Activated CD4-positive, alpha-beta memory T cell treated with anti-CD3 and anti-CD28 coated beads, Interleukin-2, amount 10 ng/mL, durations not matched to agents 7 days and 5 days (primary cell): ENCODE results near the gene CSNK2B. TPM values are rescaled to one million over a fixed set of nuclear protein-coding genes. Genes with fewer than 3 reads are reported as not detected.
"Not testable (repeated sequence)": the region's sequence is repeated elsewhere in the genome, so short reads cannot be mapped to it uniquely, and the experiment has no call there.

Source experiments
- CTCF ChIA-PET: fragments of 350-600 bp; sonication (Branson Sonifier 250); formaldehyde crosslinking; loops from one replicate; lab custom pipeline; 2021; ENCODE audit warnings: antibody characterized with exemption, inconsistent platforms; lab: Charles Lee
- POLR2A ChIA-PET: fragments of 350-600 bp; sonication (Branson Sonifier 250); formaldehyde crosslinking; loops from one replicate; lab custom pipeline; 2021; ENCODE audit warnings: antibody characterized with exemption; lab: Charles Lee
- DNase-seq: peaks from one replicate; pipeline ENCODE4 v3.0.0-alpha.2; 2020
- H3K27ac Mint-ChIP-seq: one replicate; pipeline ENCODE4 v1.8.0; 2021; ENCODE audit warnings: mild to moderate bottlenecking, mixed read lengths
- H3K27me3 Mint-ChIP-seq: one replicate; pipeline ENCODE4 v1.8.0; 2021; ENCODE audit warnings: mixed read lengths
- H3K36me3 Mint-ChIP-seq: one replicate; pipeline ENCODE4 v1.8.0; 2021; ENCODE audit warnings: low read depth, mixed read lengths
- H3K4me1 Mint-ChIP-seq: one replicate; pipeline ENCODE4 v1.8.0; 2021; ENCODE audit warnings: mixed read lengths
- H3K4me3 Mint-ChIP-seq: one replicate; pipeline ENCODE4 v1.8.0; 2021; ENCODE audit warnings: mild to moderate bottlenecking, mixed read lengths
- H3K9me3 Mint-ChIP-seq: one replicate; pipeline ENCODE4 v1.8.0; 2021; ENCODE audit warnings: mixed read lengths
- total RNA-seq, 2 experiments: library from RNA; stranded (reverse); gene quantifications; one replicate each; pipeline ENCODE4 v1.2.3, GENCODE V29; 2021

Gene CSNK2B
- total RNA-seq, 2 experiments from 2014 or later: 199 to 212 TPM

DNA sequence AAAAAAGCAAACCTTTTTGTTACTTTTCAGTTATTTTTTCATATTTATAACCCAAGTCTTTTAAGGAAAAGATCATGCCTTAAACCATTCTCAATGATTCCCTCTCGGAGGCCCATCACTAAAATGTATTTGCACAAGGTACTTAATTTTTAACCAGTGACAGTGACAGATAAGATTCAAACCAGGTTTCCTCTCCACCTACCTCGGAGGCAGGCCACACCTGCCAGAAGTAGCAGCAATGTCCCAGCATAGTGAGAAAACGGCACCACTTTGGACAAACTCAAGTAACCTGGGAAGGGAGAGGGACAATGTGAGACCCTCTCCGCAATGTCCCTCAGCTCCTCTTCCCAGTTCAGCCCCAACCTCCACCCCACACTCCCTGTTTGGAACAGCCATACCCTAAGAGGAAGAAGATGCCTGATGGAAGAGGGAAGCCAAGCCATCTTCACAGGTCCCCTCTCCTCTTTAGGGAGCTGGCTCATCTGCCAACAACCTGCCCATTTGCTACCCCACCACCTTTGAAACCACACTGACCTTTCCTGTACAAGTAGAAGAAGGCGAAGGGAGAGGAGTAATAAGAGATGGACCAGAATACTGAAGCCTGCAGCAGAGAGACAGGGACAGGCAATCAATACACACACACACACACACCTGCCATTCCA is 35.0 kb downstream of the CSNK2B start:
- peaks cover 30% of the 10 kb centered on the region for H3K36me3 Mint-ChIP-seq

DNA sequence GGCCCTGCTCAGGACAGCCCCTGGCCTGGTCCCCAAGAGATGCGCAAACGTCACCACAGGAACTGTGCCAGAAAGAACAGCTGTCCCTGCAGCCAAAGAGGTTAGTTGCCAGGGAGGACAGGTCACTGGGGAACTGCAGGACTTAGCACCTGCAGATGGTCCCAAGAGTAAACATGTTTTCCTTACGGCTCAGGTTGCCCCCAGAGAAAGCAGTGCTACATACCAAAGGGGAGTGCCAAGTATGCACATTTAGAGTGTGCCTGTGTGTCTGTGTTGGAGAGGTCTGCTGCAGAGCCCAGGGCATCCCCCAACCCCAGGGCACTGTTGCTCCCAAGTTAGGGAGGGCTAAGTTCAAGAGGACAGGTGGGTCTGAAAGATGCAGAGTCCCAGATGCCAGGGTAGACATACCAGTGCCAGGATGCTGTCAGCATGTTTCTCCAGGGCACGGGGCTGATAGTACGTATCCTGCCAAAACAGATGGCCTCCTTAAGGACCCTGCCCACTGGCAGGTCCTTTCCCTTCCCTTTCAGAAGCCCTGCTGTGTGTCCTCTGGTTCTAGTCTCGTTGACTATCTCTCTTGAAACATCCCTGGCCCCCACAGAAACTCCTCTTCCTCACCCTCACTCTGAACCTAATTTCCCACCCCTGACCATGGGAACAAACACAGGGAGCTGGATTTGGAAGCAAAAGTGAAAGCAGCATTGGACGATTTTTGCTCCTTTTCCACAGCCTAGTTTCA is 36.0 kb downstream of the CSNK2B start:
- Mint-ChIP-seq H3K27ac (peak overlapping the region; percentile 95), H3K27me3 (no peaks in the 10 kb centered on the region), H3K9me3 (no peaks in the 10 kb centered on the region), H3K4me1 (peaks cover 42% of the 10 kb centered on the region), H3K36me3 (peaks cover 25% of the 10 kb centered on the region), H3K4me3 (peak overlapping the region; percentile 98)
- POLR2A ChIA-PET: interaction anchor here (0.7 to 3.7 kb wide), 13 partner anchors 10 to 196 kb away, joined by 3 to 73 read pairs (median 7); partner anchors contain the start of genes BAG6, C6orf47, CLIC1 and CSNK2B
- no peak for DNase-seq
- CTCF ChIA-PET: interaction anchor here (0.6 to 2.6 kb wide), 3 partner anchors 37 to 128 kb away, joined by 3 to 18 read pairs (median 4); partner anchors contain the start of gene MSH5

More for the DNA sequence above, 35.0 kb downstream of the CSNK2B start:
- Mint-ChIP-seq H3K9me3 (no peaks in the 10 kb centered on the region), H3K4me3 (peak overlapping the region; percentile 98), H3K27ac (peak overlapping the region; percentile 12), H3K4me1 (peaks cover 43% of the 10 kb centered on the region), H3K27me3 (no peaks in the 10 kb centered on the region)
- POLR2A ChIA-PET: interaction anchor here (1.2 kb wide), 1 partner anchor 17 kb away, joined by 3 read pairs; no protein-coding TSS in a partner anchor
- DNase-seq: no peak
- CTCF ChIA-PET: interaction anchor here (0.8 kb wide), 1 partner anchor 69 kb away, joined by 3 read pairs; no protein-coding TSS in a partner anchor

DNA sequence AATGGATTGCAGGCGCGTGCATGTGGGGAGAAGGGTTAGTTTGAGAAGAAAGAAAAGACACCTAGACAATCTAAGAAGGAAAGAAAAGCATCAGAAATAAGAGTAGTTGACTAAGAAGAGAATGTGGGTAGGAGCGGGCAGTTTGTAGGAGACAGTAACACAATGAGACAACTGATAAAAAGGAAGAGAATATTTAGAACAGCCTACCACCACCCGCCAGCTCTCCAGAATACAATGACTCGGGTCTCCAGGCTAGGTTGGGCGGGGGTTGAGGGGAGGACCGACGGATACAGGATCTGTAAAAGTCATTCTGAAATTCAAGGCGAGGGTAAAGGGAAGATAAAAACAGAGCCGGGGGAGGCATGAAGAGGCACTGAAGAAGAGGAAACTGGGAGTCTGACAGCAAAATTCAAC is 36.5 kb downstream of the CSNK2B start:
- peaks cover 19% of the 10 kb centered on the region for H3K36me3 Mint-ChIP-seq
- ChIA-PET CTCF (interaction anchor here (0.6 to 2.6 kb wide), 4 partner anchors 36 to 128 kb away, joined by 3 to 18 read pairs (median 6); partner anchors contain the start of gene MSH5), POLR2A (interaction anchor here (0.7 to 3.7 kb wide), 20 partner anchors 9 to 196 kb away, joined by 3 to 73 read pairs (median 4); partner anchors contain the start of genes BAG6, C6orf47, CLIC1 and CSNK2B)
- H3K27me3 Mint-ChIP-seq: no peaks in the 10 kb centered on the region
- no peaks in the 10 kb centered on the region for H3K9me3 Mint-ChIP-seq
- peaks cover 38% of the 10 kb centered on the region for H3K4me1 Mint-ChIP-seq
- DNase-seq: no peak
- peak overlapping the region; percentile 98 for H3K4me3 Mint-ChIP-seq
- peak overlapping the region; percentile 95 for H3K27ac Mint-ChIP-seq

DNA sequence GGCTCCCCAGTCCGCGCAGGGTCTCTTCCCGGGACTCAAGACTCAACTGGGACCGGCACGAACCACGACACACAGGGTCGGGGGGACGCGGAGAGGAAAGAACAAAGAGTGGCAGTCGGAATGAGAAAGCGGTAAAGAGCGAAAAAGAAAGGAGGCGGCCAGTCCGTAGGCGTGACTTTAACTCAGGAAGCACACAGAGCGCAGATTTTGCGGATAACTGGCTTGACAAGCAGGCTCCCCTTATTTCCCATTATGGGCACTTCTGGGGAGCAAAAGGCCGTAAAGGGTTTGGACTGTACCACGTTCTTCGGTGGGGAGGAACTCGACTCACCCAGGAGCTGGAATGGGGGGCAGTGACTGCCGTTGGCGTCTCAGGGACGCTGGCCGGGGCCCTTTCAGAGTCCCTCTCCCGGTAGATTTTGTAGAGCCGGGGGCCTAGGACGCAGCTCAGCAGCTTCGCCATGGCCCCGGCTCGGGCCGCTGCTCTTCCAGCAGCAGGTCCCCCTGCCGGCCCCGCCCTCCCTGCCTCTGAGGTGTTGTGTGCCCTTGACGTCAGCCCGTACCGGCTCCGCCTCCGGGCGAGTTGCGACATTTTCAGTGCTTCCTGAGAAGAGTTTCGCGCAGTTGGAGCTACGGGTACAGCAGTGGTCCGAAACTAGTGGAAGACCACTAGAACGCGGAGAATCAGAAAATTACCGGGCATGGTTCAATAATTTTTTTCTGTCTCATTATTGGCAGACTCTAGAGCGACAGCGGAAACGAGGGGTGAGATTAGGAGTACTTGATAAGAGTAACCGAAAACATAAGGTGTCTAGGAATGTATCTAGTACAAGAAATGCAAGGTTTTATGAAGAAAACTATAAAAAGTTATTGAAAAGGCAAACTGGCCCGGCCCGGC is 37.2 kb downstream of the CSNK2B start, which contains the start of gene ABHD16A:
ABHD16A (minus strand) TSS at position 506 of the 898 bp plus-strand sequence; CDS start at position 463, 43 bp downstream.
- ChIA-PET POLR2A (interaction anchor here (0.7 to 3.7 kb wide), 25 partner anchors 8 to 195 kb away, joined by 3 to 73 read pairs (median 4); partner anchors contain the start of genes BAG6, C6orf47, CLIC1 and CSNK2B), CTCF (interaction anchor here (0.6 to 2.6 kb wide), 11 partner anchors 9 to 249 kb away, joined by 3 to 18 read pairs (median 3); partner anchors contain the start of genes C6orf47, EHMT2 and MSH5)
- H3K9me3 Mint-ChIP-seq: no peaks in the 10 kb centered on the region
- peak within 1 kb of the TSS; percentile 95 for H3K27ac Mint-ChIP-seq
- peaks cover 32% of the 10 kb centered on the region for H3K4me1 Mint-ChIP-seq
- no peaks in the 10 kb centered on the region for H3K27me3 Mint-ChIP-seq
- H3K36me3 Mint-ChIP-seq: peaks cover 14% of the 10 kb centered on the region
- peak within 1 kb of the TSS; percentile 98 for H3K4me3 Mint-ChIP-seq
- DNase-seq: peak; percentile 98

DNA sequence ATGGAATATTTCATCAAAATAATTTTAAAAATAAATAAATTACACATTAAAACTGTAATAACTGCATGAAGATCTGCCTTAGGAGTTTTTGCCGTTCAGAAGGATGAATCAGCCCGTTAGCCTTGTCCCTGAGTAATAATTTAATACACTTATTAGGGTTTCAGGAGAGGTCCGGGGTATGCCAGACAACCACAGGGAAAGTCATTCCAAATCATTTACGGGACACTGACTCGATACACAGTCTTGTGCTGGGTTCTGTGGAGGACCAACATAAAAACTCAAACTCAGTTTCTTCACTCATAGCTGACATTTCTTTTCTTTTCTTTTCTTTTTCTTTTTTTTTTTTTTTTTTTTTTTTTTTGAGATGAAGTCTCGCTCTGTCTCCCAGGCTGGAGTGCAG is 40.1 kb downstream of the CSNK2B start:
- ChIA-PET POLR2A (no interaction called here), CTCF (interaction anchor here (1.4 kb wide), 1 partner anchor 32 kb away, joined by 3 read pairs; no protein-coding TSS in a partner anchor)
- Mint-ChIP-seq H3K9me3 (no peaks in the 10 kb centered on the region), H3K27me3 (no peaks in the 10 kb centered on the region), H3K4me1 (peaks cover 29% of the 10 kb centered on the region), H3K4me3 (no peak overlapping the region), H3K36me3 (peaks cover 4% of the 10 kb centered on the region), H3K27ac (no peak overlapping the region)
- DNase-seq: no peak

DNA sequence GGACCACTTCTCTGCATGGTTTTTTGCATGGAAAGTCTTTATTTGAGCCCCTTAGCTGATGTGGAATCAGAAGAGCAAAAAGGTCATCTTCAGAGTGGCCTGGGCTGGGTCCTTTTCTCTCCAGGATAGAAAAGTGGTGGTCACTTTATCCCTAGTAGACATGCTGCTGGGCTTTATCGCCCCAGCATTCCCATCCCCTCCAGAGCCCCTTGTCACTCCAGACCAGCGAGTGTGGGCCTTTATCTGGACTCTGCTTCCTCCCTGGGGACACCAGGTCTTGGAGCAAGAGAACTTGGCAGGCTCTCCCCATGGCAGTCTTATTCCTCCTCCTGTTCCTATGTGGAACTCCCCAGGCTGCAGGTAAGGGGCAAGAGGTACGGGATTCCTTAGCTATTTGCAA is 40.7 kb downstream of the CSNK2B start, which contains the start of gene LY6G6F:
LY6G6F (plus strand) TSS at position 268 of the 400 bp plus-strand sequence; CDS start at position 309, 41 bp downstream.
- ChIA-PET CTCF (interaction anchor here (1.4 kb wide), 1 partner anchor 32 kb away, joined by 3 read pairs; no protein-coding TSS in a partner anchor), POLR2A (interaction anchor here (0.6 kb wide), 1 partner anchor 121 kb away, joined by 3 read pairs; the partner anchor contains the start of gene HSPA1B)
- Mint-ChIP-seq H3K27me3 (no peaks in the 10 kb centered on the region), H3K4me1 (peaks cover 29% of the 10 kb centered on the region), H3K36me3 (no peaks in the 10 kb centered on the region), H3K27ac (no peak within 1 kb of the TSS), H3K4me3 (no peak within 1 kb of the TSS), H3K9me3 (no peaks in the 10 kb centered on the region)
- DNase-seq: no peak

DNA sequence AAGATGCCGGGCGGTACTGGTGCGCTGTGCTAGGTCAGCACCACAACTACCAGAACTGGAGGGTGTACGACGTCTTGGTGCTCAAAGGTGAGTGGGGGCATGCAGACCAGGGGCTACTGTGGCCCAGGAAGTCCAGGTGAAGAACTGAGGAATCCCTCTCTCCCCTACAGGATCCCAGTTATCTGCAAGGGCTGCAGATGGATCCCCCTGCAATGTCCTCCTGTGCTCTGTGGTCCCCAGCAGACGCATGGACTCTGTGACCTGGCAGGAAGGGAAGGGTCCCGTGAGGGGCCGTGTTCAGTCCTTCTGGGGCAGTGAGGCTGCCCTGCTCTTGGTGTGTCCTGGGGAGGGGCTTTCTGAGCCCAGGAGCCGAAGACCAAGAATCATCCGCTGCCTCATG is 41.8 kb downstream of the CSNK2B start:
- no peaks in the 10 kb centered on the region for H3K36me3 Mint-ChIP-seq
- H3K4me3 Mint-ChIP-seq: no peak overlapping the region
- H3K9me3 Mint-ChIP-seq: no peaks in the 10 kb centered on the region
- H3K27ac Mint-ChIP-seq: no peak overlapping the region
- H3K27me3 Mint-ChIP-seq: peaks cover 2% of the 10 kb centered on the region
- H3K4me1 Mint-ChIP-seq: peaks cover 33% of the 10 kb centered on the region
- ChIA-PET CTCF (no interaction called here), POLR2A (no interaction called here)
- no peak for DNase-seq

DNA sequence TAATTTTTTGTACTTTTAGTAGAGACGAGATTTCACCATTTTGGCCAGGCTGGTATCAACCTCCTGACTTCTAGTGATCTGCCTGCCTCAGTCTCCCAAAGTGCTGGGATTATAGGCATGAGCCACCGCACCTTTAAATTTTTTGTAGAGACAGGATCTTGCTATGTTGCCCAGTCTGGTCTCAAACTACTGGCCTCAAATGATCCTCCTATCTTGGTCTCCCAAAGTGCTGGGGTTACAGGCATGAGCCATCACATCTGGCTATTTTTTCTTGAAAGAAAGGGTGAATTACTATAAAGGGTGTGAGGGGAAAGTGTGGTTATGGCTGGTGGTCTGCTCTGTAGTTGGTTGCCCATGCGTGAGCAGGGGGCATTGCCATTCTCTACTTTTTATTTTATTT is 42.3 kb downstream of the CSNK2B start:
- Mint-ChIP-seq H3K36me3 (no peaks in the 10 kb centered on the region), H3K27ac (no peak overlapping the region), H3K27me3 (peaks cover 6% of the 10 kb centered on the region), H3K9me3 (no peaks in the 10 kb centered on the region), H3K4me1 (peaks cover 32% of the 10 kb centered on the region), H3K4me3 (no peak overlapping the region)
- no peak for DNase-seq
- POLR2A ChIA-PET: no interaction called here
- CTCF ChIA-PET: no interaction called here

DNA sequence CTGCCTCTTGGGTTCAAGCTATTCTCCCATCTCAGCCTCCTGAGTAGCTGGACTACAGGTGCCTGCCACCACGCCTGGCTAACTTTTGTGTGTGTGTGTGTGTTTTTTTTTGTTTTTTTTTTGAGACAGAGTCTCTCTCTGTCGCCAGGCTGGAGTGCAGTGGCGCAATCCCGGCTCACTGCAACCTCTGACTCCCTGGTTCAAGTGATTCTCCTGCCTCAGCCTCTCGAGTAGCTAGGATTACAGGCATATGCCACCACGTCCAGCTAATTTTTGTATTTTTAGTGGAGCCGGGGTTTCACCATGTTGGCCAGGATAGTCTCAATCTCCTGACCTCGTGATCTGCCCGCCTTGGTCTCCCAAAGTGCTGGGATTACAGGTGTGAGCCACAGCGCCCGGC is 43.3 kb downstream of the CSNK2B start:
- H3K27me3 Mint-ChIP-seq, POLR2A ChIA-PET, H3K27ac Mint-ChIP-seq, H3K4me3 Mint-ChIP-seq, H3K9me3 Mint-ChIP-seq, DNase-seq, H3K36me3 Mint-ChIP-seq: not testable (repeated sequence)
- CTCF ChIA-PET: interaction anchor here (0.7 kb wide), 1 partner anchor 1159 kb away, joined by 3 read pairs; no protein-coding TSS in a partner anchor
- peaks cover 26% of the 10 kb centered on the region for H3K4me1 Mint-ChIP-seq

DNA sequence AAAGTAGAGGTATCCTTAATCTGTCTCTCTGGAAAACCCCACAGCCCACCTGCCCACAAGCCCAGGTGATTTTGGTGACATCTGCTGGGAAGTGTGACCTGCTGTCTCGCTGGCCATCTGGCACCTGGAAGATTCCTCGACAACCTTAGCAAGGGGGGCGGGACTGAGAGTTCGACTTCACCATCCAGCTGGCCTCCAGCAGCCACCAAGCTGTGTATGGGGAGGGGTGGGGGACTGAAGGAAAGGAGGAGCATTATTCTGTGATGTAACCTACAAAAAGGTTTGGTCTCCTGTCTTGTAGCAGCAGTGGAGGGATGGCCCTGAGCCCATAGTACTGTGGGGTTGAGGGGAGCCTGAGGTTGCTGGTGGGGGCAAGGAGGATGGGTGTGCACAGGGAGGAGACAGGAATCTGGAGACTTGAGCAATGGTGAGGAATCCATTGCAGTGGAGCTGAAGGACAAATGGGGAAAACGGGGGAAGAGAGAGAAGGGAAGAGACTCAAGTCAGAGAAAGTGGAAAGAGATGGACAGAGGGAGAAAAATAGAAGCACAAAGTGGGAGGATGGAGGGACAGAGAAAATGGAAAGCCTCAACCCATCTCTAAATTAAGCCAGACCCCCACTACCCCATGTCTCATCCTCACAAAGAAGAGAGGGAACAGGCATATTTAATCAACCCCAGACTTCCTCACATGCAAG is 44.8 kb downstream of the CSNK2B start:
- no peaks in the 10 kb centered on the region for H3K9me3 Mint-ChIP-seq
- peaks cover 26% of the 10 kb centered on the region for H3K4me1 Mint-ChIP-seq
- no peak for DNase-seq
- POLR2A ChIA-PET: interaction anchor here (0.6 to 2.7 kb wide), 12 partner anchors 8 to 128 kb away, joined by 3 to 9 read pairs (median 3); partner anchors contain the start of genes ABHD16A, CLIC1 and MSH5
- peaks cover 13% of the 10 kb centered on the region for H3K27me3 Mint-ChIP-seq
- CTCF ChIA-PET: interaction anchor here (1.0 to 1.6 kb wide), 3 partner anchors 21 to 241 kb away, joined by 4 to 5 read pairs (median 4); no protein-coding TSS in a partner anchor
- H3K4me3 Mint-ChIP-seq: peak overlapping the region; percentile 30
- H3K36me3 Mint-ChIP-seq: no peaks in the 10 kb centered on the region
- no peak overlapping the region for H3K27ac Mint-ChIP-seq

DNA sequence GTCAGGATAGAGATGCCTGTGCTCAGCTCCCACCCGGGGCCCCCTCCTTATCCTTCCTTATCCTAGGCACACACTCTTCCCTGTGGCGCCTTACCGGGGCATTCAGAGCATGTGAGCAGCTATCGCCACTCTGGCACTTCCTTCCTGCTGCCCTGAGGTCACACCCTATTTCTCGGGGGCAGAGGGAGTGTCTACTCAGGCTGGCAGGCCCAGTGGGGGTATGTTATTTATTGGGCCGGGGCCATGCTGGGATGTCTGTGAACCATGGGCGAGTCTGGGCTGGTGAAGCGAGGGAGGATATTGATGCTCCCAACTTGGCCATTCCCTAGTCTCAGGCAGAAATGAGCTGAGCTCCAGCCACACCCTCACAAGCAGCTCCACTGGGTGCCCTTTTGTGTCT is 45.4 kb downstream of the CSNK2B start:
- peak overlapping the region; percentile 47 for H3K27ac Mint-ChIP-seq
- POLR2A ChIA-PET: interaction anchor here (0.6 to 2.7 kb wide), 12 partner anchors 8 to 127 kb away, joined by 3 to 9 read pairs (median 3); partner anchors contain the start of genes ABHD16A, CLIC1 and MSH5
- H3K4me3 Mint-ChIP-seq: peak overlapping the region; percentile 30
- H3K27me3 Mint-ChIP-seq: peaks cover 13% of the 10 kb centered on the region
- no peaks in the 10 kb centered on the region for H3K9me3 Mint-ChIP-seq
- H3K36me3 Mint-ChIP-seq: no peaks in the 10 kb centered on the region
- peaks cover 26% of the 10 kb centered on the region for H3K4me1 Mint-ChIP-seq
- no peak for DNase-seq
- CTCF ChIA-PET: interaction anchor here (0.6 to 1.6 kb wide), 7 partner anchors 22 to 241 kb away, joined by 3 to 5 read pairs (median 3); partner anchors contain the start of gene VARS1
